ENCODE results near the gene ZNF619. TPM values are rescaled to one million over a fixed set of nuclear protein-coding genes. Genes with fewer than 3 reads are reported as not detected.

ZNF619 gene
- total and polyA plus RNA-seq, 2 experiments from 2014 or later, result 1.2 to 3.6 TPM

GRCh38 chr3:40464339-40465110 is 12.4 kb upstream of the ZNF619 start:
- no peaks in the 10 kb centered on the region for H3K36me3 ChIP-seq (replicated peaks; ENCODE audit: insufficient read depth, low read depth)
- H3K9me2 ChIP-seq (replicated peaks; ENCODE audit: insufficient read depth), result no peaks in the 10 kb centered on the region
- no peak overlapping the region for H3K27ac ChIP-seq
- H3K79me2 ChIP-seq, result peaks cover 11% of the 10 kb centered on the region
- H3K4me2 ChIP-seq, result no peak overlapping the region
- no peaks in the 10 kb centered on the region for H3K27me3 ChIP-seq
- H3K4me3 ChIP-seq, result no peak overlapping the region
- H4K20me1 ChIP-seq (ENCODE audit: insufficient read depth, poor library complexity, severe bottlenecking), result peaks cover 14% of the 10 kb centered on the region
- no peak overlapping the region for H2AFZ ChIP-seq
- TF ChIP-seq EZH2 (IDR thresholded peaks at IDR 0.05; ENCODE audit: borderline replicate concordance), result no peak
- no peaks in the 10 kb centered on the region for H3K9me3 ChIP-seq (ENCODE audit: low read depth)
- no peaks in the 10 kb centered on the region for H3K4me1 ChIP-seq (ENCODE audit: insufficient read depth)
- DNase-seq (ENCODE audit: low spot score), result no peak
- 78% methylated on average over 9 of the region's 9 CpGs for WGBS (ENCODE audit: low lambda C conversion rate, missing lambda C conversion rate)

GRCh38 chr3:40465111-40465407 is 11.9 kb upstream of the ZNF619 start:
- WGBS (ENCODE audit: low lambda C conversion rate, missing lambda C conversion rate), result 85% methylated on average over 4 of the region's 4 CpGs

GRCh38 chr3:40465456-40465855 is 11.5 kb upstream of the ZNF619 start:
- Histone ChIP-seq H3K4me1 (ENCODE audit: insufficient read depth) (no peaks in the 10 kb centered on the region), H3K4me3 (no peak overlapping the region), H3K27ac (no peak overlapping the region), H3K36me3 (replicated peaks; ENCODE audit: insufficient read depth, low read depth) (no peaks in the 10 kb centered on the region), H4K20me1 (ENCODE audit: insufficient read depth, poor library complexity, severe bottlenecking) (peaks cover 9% of the 10 kb centered on the region), H3K9me3 (ENCODE audit: low read depth) (no peaks in the 10 kb centered on the region), H3K79me2 (peaks cover 4% of the 10 kb centered on the region), H3K4me2 (no peak overlapping the region), H3K27me3 (no peaks in the 10 kb centered on the region), H3K9me2 (replicated peaks; ENCODE audit: insufficient read depth) (no peaks in the 10 kb centered on the region), H2AFZ (no peak overlapping the region)
- TF ChIP-seq EZH2 (IDR thresholded peaks at IDR 0.05; ENCODE audit: borderline replicate concordance), result no peak
- no peak for TF ChIP-seq EZH2phosphoT487 (IDR thresholded peaks at IDR 0.05; ENCODE audit: low read depth, severe bottlenecking, unreplicated experiment)
- no peak for TF ChIP-seq CTCF (IDR thresholded peaks at IDR 0.05; ENCODE audit: poor library complexity)
- DNase-seq (ENCODE audit: low spot score), result no peak
- 92% methylated on average over 2 of the region's 2 CpGs for WGBS (ENCODE audit: low lambda C conversion rate, missing lambda C conversion rate)

More at GRCh38 chr3:40465111-40465407, 11.9 kb upstream of the ZNF619 start:
- Histone ChIP-seq H3K79me2 (peaks cover 8% of the 10 kb centered on the region), H3K27me3 (no peaks in the 10 kb centered on the region), H3K9me3 (ENCODE audit: low read depth) (no peaks in the 10 kb centered on the region), H3K36me3 (replicated peaks; ENCODE audit: insufficient read depth, low read depth) (no peaks in the 10 kb centered on the region), H3K9me2 (replicated peaks; ENCODE audit: insufficient read depth) (no peaks in the 10 kb centered on the region), H3K27ac (no peak overlapping the region), H3K4me1 (ENCODE audit: insufficient read depth) (no peaks in the 10 kb centered on the region), H2AFZ (no peak overlapping the region), H4K20me1 (ENCODE audit: insufficient read depth, poor library complexity, severe bottlenecking) (peaks cover 13% of the 10 kb centered on the region), H3K4me2 (no peak overlapping the region), H3K4me3 (no peak overlapping the region)
- TF ChIP-seq CTCF (IDR thresholded peaks at IDR 0.05; ENCODE audit: poor library complexity) (no peak), EZH2 (IDR thresholded peaks at IDR 0.05; ENCODE audit: borderline replicate concordance) (no peak), EZH2phosphoT487 (IDR thresholded peaks at IDR 0.05; ENCODE audit: low read depth, severe bottlenecking, unreplicated experiment) (no peak)
- DNase-seq (ENCODE audit: low spot score), result no peak

GRCh38 chr3:40468018-40468417 is 8.9 kb upstream of the ZNF619 start:
- H3K27me3 ChIP-seq, result no peaks in the 10 kb centered on the region
- 53% methylated on average over 4 of the region's 4 CpGs for WGBS (ENCODE audit: low lambda C conversion rate, missing lambda C conversion rate)
- H3K9me3 ChIP-seq (ENCODE audit: low read depth), result no peaks in the 10 kb centered on the region
- H2AFZ ChIP-seq, result no peak overlapping the region
- H3K79me2 ChIP-seq, result no peaks in the 10 kb centered on the region
- no peak overlapping the region for H3K27ac ChIP-seq
- H3K9me2 ChIP-seq (replicated peaks; ENCODE audit: insufficient read depth), result no peaks in the 10 kb centered on the region
- H3K4me1 ChIP-seq (ENCODE audit: insufficient read depth), result no peaks in the 10 kb centered on the region
- DNase-seq (ENCODE audit: low spot score), result no peak
- no peak for TF ChIP-seq EZH2phosphoT487 (IDR thresholded peaks at IDR 0.05; ENCODE audit: low read depth, severe bottlenecking, unreplicated experiment)
- no peak for TF ChIP-seq CTCF (IDR thresholded peaks at IDR 0.05; ENCODE audit: poor library complexity)
- TF ChIP-seq EZH2 (IDR thresholded peaks at IDR 0.05; ENCODE audit: borderline replicate concordance), result no peak
- no peaks in the 10 kb centered on the region for H3K36me3 ChIP-seq (replicated peaks; ENCODE audit: insufficient read depth, low read depth)
- no peaks in the 10 kb centered on the region for H4K20me1 ChIP-seq (ENCODE audit: insufficient read depth, poor library complexity, severe bottlenecking)
- H3K4me2 ChIP-seq, result no peak overlapping the region
- no peak overlapping the region for H3K4me3 ChIP-seq

Measured in hepatocyte (in vitro differentiated cells).